HG03045 (cell line): ENCODE results near the gene POLN.

ENCODE experiments used
- ATAC-seq: cut with Tn5 transposase; IDR thresholded peaks from one replicate; pipeline ENCODE4 v1.9.1; 2021; ENCODE audit warnings: mild to moderate bottlenecking, moderate library complexity; ENCODE audit not compliant: unreplicated experiment

The POLN gene

DNA sequence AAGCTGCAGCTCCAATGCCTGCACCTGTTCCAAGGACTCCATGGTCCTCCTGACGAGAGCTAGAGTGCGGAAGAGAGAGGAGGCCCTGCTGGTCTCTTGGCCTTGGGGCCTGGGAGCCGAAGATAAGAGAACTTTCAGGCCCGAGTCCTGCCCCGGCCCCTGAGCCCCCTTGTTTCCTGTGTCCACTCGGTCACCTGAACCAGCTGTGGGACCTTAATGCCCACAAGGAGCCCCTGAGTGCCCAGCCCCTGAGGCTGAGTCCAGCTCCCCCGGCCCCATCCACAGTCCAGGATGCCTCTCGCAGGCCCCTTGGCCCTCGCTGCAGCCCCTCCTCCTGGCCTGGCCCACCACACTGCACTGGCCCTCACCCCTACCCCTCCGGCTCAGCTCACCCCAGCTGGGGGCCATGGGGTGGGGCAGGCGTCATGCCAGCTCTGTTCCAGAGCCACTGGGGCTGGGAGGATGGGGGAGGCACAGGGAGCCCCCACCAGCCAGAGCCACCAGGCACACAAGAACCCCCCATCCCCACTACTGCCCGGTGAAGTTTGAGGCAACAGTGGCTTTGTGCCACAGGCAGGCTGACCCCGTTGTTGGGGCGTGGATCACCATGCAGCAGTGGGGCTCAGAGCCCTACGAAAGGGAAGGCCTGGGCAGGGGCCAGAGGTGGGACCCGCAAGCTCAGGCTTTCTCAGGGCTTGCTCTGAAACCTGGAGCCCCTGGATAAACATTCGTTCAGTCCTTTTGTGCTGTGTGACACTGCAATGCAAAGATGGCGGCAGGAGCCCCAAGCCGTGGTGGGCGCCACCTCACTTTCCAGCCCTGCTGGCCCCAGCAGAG, 168.7 kb downstream of the POLN start:
- no peak for ATAC-seq

DNA sequence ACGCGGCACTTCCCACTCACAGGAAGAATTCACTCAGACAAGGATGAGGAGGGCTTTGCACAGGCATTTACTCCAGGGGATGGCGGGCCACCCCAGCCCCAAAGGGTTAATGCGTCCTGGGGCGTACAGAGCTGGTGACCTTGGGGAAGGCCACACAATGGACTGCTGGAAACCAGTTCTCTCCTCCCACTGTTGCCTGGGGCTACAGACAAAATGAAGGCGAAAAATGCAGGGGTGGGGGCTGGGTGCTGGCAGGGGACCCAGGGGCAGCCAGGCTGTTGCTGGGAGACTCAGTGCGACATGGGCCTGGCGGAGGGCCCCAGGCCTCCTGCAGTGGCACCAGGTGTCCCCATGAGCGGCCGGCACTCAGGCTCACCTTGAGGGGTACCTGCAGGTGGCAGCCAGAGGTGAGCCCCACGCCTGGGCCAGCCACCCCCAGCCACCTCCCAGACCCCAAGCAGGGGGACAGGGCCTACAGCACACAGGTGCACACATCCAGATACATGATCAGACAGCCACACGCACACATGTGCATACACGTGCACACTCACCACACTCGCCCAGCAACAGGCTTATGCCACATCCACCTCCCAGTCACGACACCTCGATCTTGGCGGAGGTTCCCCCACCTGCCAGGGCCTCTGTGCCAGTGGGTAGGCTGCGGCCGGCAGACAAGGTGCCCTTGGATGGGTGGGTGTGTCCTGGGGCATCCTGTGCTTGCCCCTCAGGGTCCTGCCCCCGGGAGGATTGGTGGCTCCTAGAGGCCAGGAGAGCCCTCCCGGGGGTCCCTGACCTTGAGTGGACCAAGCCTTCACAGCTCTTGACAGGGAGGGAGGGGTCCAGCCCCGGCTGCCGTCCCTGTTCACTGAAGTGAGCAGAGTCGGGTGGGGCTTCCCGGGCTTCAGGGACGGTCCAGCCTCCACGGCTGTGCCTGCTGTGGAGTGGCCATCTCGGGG, 169.7 kb downstream of the POLN start:
- ATAC-seq, result no peak

- ATAC-seq, result no peak
These were observed 170.5 kb downstream of the POLN start for GRCh38 chr4:2071252-2071911.

GRCh38 chr4:2070421-2071251, 171.3 kb downstream of the POLN start:
- ATAC-seq, result no peak

GRCh38 chr4:2069986-2070385, 171.9 kb downstream of the POLN start:
- no peak for ATAC-seq

DNA sequence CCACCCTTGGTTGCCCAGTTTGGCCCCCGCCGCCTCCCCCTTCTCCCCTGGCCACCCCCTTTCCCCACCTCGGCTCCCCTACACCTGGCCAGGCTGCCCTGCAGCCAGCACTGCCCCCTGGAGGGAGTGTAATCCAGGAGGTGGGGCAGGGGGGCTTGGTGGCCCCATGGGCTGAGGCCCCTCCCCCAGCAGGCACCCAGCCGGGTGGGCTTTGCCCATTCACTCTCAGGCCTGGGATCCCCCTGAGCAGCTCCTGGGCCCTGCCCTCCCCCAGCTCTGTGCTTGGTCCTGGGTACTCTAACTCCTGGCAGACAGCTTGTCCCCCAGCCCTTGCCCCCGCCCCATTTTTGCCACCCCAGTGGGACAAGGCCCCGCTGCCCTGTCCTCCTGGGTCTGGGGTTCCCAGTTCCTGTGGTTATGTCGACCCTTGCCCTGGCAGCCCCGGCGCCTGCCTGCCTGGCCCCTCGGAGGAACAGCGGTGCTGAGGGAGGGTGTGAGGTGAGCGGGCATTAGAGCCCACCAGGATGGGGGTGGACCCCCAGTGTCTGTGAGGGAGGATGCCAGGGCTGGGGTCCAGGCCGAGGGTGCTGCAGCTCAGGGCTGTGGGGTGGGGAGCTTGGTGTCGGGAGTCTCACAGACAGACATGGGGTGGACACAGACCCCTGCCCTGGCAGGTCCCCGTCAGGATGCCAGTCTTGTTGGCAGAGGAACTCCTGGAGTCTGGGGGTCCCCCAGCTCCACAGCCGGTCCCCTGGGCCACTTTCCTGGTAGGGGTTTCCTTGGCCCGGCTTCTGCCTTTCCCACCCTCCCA, 172.6 kb downstream of the POLN start:
- no peak for ATAC-seq

DNA sequence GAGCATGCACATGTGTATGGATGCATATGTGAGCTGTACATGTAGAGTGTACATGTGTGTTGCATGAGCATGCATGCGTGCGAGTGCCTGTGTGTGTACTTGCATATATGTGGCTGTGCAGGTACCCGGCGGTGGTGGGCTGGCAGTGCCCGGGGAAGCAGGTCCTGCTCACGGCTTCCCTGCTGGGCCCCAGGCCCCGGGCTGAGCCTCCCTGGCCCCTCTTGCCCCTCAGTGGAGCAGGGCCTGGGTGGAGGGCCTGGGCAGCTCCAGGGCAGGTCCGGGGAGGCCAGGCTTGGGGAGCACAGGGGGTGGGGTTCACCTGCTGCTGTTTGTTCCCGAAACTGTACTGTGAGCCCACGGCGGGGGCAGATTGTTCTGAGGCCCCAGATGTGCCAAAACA, 173.4 kb downstream of the POLN start:
- no peak for ATAC-seq

DNA sequence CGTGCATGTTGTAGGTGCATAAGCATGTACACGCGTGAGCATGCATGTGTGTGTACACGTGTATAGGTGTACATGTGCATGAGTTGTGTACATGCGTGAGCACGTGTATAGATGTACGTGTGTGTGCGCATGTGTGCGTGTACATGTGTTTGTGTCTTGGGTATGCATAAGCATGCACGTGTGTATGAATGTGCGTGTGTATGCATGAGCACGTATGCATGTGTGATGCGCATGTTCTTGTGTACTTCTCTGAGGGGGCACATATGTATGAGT, 173.8 kb downstream of the POLN start:
- ATAC-seq, result no peak

DNA sequence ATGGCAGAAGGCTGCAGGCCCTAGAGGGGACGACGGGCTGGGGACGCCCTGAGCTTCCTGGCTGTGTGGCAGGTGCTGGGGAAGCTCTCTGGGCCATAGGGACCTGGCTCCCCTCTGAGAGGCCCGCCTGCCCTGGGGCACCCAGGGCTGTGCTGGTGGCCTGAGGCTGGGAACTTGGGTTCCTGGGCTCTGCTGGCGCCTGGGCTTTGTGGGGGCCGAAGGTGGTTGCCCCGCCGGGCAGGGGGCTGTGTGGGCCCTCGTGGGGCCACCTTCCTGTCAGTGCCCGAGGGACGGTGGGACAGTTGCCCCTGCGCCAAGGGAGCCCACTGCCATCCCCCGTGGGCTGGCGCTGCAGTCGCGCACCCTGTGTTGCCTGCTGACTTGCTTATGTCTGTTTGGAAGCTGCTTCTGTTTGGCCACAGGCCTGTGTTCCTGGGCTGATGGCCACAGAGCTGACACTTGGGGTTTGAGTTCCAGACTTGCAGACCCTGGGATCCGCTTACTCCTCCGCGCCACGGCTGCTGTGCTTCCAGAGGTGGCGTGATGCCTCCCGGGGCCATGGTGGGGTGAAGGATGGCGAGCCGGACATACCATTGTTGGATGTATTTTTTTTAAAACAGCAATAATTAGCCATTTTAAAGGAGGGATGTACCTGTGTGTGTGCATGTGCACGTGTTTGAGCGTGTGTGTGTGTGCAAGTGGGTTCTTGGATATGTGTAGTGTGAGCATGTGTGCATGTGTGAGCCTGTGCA, 174.3 kb downstream of the POLN start:
- no peak for ATAC-seq

- no peak for ATAC-seq
These were observed 175.1 kb downstream of the POLN start for GRCh38 chr4:2066571-2067445.

- ATAC-seq, result no peak
These were observed 175.8 kb downstream of the POLN start for GRCh38 chr4:2066011-2066551.

DNA sequence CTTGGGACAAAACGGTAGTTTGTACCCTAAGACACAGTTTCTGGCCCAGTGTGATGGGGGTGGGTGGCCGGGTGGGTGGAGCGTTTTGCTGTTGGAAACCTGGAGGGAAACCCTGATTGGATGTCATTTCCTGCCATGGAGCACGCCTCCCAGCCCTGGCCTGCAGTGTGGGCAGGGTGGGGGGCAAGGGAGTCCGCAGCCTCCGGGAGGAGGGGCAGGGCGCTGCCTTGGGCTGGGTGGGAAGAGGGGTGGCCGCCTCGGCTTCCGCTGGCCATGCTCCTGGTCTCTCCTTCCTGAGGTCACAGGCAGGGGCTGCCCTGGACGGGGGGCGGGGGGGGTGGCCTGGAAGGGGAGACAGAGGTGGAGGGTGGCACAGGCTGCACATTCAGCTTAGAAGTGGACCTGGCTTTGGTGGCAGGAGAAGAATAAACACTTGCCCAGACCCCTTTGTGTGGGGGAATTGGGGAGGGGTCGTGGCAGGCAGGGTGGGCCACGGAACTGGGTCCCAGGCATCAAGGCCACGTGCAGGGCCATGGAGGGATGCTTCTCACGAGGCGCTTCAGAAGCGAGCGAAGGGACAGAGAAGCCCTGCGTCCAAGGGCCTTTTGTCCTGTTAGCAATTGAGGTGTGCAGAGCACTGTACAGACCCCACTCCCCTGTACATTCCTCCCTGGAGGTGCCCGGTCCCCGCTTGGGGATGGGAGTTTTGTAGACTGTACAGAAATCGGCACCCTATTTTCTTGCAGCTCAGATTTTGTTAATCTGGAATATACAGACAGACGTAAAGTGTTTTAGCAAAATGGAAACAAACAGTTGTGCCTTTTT, 176.6 kb downstream of the POLN start:
- ATAC-seq, result no peak

- ATAC-seq, result no peak
These were observed 177.5 kb downstream of the POLN start for GRCh38 chr4:2064276-2064991.

- no peak for ATAC-seq
These were observed 178.2 kb downstream of the POLN start for GRCh38 chr4:2063557-2064275.

GRCh38 chr4:2062808-2063524, 179.0 kb downstream of the POLN start:
- no peak for ATAC-seq
